Immature natural killer cell (primary cell): ENCODE measurements around the gene KRT5. TPM values are rescaled to one million over a fixed set of nuclear protein-coding genes. Genes with fewer than 3 reads are reported as not detected.
"Not testable (repeated sequence)": the region's sequence is repeated elsewhere in the genome, so short reads cannot be mapped to it uniquely, and the experiment has no call there.

Experiments used
- DNase-seq, 3 donors: peaks; one replicate each; pipeline ENCODE4 v3.0.0; 2022; ENCODE audit warnings: mixed read lengths in 1 of 3
- H3K27ac Mint-ChIP-seq, 6 donors: one replicate each; pipeline ENCODE4 v1.8.0; 2020; ENCODE audit warnings: mixed read lengths in 6 of 6, mild to moderate bottlenecking in 5 of 6, inconsistent platforms in 4 of 6, moderate library complexity in 3 of 6
- H3K27me3 Mint-ChIP-seq, 3 donors: one replicate each; pipeline ENCODE4 v1.8.0; 2020 to 2021; ENCODE audit warnings: low read depth in 3 of 3, mild to moderate bottlenecking in 3 of 3, mixed read lengths in 3 of 3, moderate library complexity in 3 of 3, inconsistent platforms in 1 of 3
- H3K36me3 Mint-ChIP-seq, 3 donors: one replicate each; pipeline ENCODE4 v1.8.0; 2020; ENCODE audit warnings: mixed read lengths in 3 of 3, inconsistent platforms in 2 of 3, mild to moderate bottlenecking in 2 of 3
- H3K4me1 Mint-ChIP-seq, 2 donors: one replicate each; pipeline ENCODE4 v1.8.0; 2020; ENCODE audit warnings: inconsistent platforms in 2 of 2, mild to moderate bottlenecking in 2 of 2, mixed read lengths in 2 of 2, moderate library complexity in 1 of 2
- H3K4me3 Mint-ChIP-seq, 5 donors: one replicate each; pipeline ENCODE4 v1.8.0; 2020; ENCODE audit warnings: mild to moderate bottlenecking in 5 of 5, mixed read lengths in 5 of 5, inconsistent platforms in 3 of 5, moderate library complexity in 3 of 5
- H3K9me3 Mint-ChIP-seq, 6 donors: one replicate each; pipeline ENCODE4 v1.8.0; 2020; ENCODE audit warnings: mild to moderate bottlenecking in 6 of 6, mixed read lengths in 6 of 6, inconsistent platforms in 4 of 6, moderate library complexity in 3 of 6
- polyA plus RNA-seq, 3 donors: library from polyadenylated mRNA; unstranded; fragments of 300-500 nt; fragmentation: Illumina TruSeq; gene quantifications; one replicate each; pipeline ENCODE4 v1.2.3, GENCODE V29; 2021

Gene KRT5
- polyA plus RNA-seq, 3 donors from 2014 or later, result not detected

GRCh38 chr12:52506858-52507715, 13.1 kb downstream of the KRT5 start:
- H3K27ac Mint-ChIP-seq, result peak overlapping the region; percentile 5 to 89 (median 62)
- H3K4me1 Mint-ChIP-seq, result peaks cover 15 to 23% of the 10 kb centered on the region in 2 donors
- H3K4me3 Mint-ChIP-seq, result peak overlapping the region in 4 of 5 donors; percentile 9 to 64 (median 32)
- peaks cover 0 to 10% (median 5%) of the 10 kb centered on the region in 6 donors for H3K9me3 Mint-ChIP-seq
- peaks cover 0 to 9% (median 8%) of the 10 kb centered on the region in 3 donors for H3K36me3 Mint-ChIP-seq
- peak; percentile 64 to 69 (median 65) for DNase-seq
- H3K27me3 Mint-ChIP-seq, result peaks cover 0 to 11% (median 1%) of the 10 kb centered on the region in 3 donors

GRCh38 chr12:52502877-52503276, 17.3 kb downstream of the KRT5 start:
- H3K9me3 Mint-ChIP-seq, result peaks cover 0 to 1% (median 0%) of the 10 kb centered on the region in 6 donors
- no peak for DNase-seq
- no peak overlapping the region for H3K4me3 Mint-ChIP-seq
- peaks cover 0 to 9% (median 2%) of the 10 kb centered on the region in 3 donors for H3K27me3 Mint-ChIP-seq
- no peaks in the 10 kb centered on the region for H3K36me3 Mint-ChIP-seq
- H3K4me1 Mint-ChIP-seq, result peaks cover 15 to 19% of the 10 kb centered on the region in 2 donors
- no peak overlapping the region for H3K27ac Mint-ChIP-seq

GRCh38 chr12:52501490-52501889, 18.7 kb downstream of the KRT5 start:
- no peaks in the 10 kb centered on the region for H3K36me3 Mint-ChIP-seq
- H3K9me3 Mint-ChIP-seq, result peaks cover 0 to 1% (median 0%) of the 10 kb centered on the region in 6 donors
- DNase-seq, result no peak
- no peak overlapping the region for H3K27ac Mint-ChIP-seq
- H3K4me3 Mint-ChIP-seq, result no peak overlapping the region
- peaks cover 3 to 5% of the 10 kb centered on the region in 2 donors for H3K4me1 Mint-ChIP-seq
- peaks cover 0 to 7% (median 3%) of the 10 kb centered on the region in 3 donors for H3K27me3 Mint-ChIP-seq

- not testable (repeated sequence) for H3K4me1 Mint-ChIP-seq, H3K27me3 Mint-ChIP-seq, H3K27ac Mint-ChIP-seq, DNase-seq, H3K4me3 Mint-ChIP-seq, H3K36me3 Mint-ChIP-seq, H3K9me3 Mint-ChIP-seq
Measured at GRCh38 chr12:52500574-52500973, 19.6 kb downstream of the KRT5 start.

GRCh38 chr12:52499806-52500560, 20.2 kb downstream of the KRT5 start:
- Mint-ChIP-seq H3K9me3 (peaks cover 0 to 1% (median 0%) of the 10 kb centered on the region in 6 donors), H3K27ac (no peak overlapping the region), H3K27me3 (peaks cover 2 to 4% (median 3%) of the 10 kb centered on the region in 3 donors), H3K4me1 (no peaks in the 10 kb centered on the region), H3K4me3 (no peak overlapping the region), H3K36me3 (no peaks in the 10 kb centered on the region)
- no peak for DNase-seq

GRCh38 chr12:52498946-52499345, 21.2 kb downstream of the KRT5 start:
- DNase-seq, result no peak
- no peaks in the 10 kb centered on the region for H3K4me1 Mint-ChIP-seq
- H3K27ac Mint-ChIP-seq, result no peak overlapping the region
- H3K27me3 Mint-ChIP-seq, result peaks cover 2 to 9% (median 3%) of the 10 kb centered on the region in 3 donors
- peaks cover 0 to 1% (median 0%) of the 10 kb centered on the region in 6 donors for H3K9me3 Mint-ChIP-seq
- H3K4me3 Mint-ChIP-seq, result no peak overlapping the region
- no peaks in the 10 kb centered on the region for H3K36me3 Mint-ChIP-seq

- H3K4me1 Mint-ChIP-seq, result no peaks in the 10 kb centered on the region
- H3K4me3 Mint-ChIP-seq, result no peak overlapping the region
- peaks cover 2 to 14% (median 3%) of the 10 kb centered on the region in 3 donors for H3K27me3 Mint-ChIP-seq
- no peaks in the 10 kb centered on the region for H3K36me3 Mint-ChIP-seq
- no peak for DNase-seq
- H3K27ac Mint-ChIP-seq, result peak overlapping the region in 1 of 6 donors; percentile 1
- peaks cover 0 to 1% (median 0%) of the 10 kb centered on the region in 6 donors for H3K9me3 Mint-ChIP-seq
Measured at GRCh38 chr12:52497975-52498374, 22.2 kb downstream of the KRT5 start.

GRCh38 chr12:52496590-52497071, 23.6 kb downstream of the KRT5 start:
- no peak for DNase-seq
- Mint-ChIP-seq H3K4me1 (no peaks in the 10 kb centered on the region), H3K27me3 (peaks cover 2 to 16% (median 3%) of the 10 kb centered on the region in 3 donors), H3K27ac (no peak overlapping the region), H3K36me3 (no peaks in the 10 kb centered on the region), H3K4me3 (no peak overlapping the region), H3K9me3 (peaks cover 0 to 1% (median 0%) of the 10 kb centered on the region in 6 donors)

- Mint-ChIP-seq H3K4me1 (no peaks in the 10 kb centered on the region), H3K36me3 (no peaks in the 10 kb centered on the region), H3K27ac (no peak overlapping the region), H3K4me3 (no peak overlapping the region), H3K27me3 (peaks cover 2 to 18% (median 5%) of the 10 kb centered on the region in 3 donors), H3K9me3 (peaks cover 0 to 1% (median 0%) of the 10 kb centered on the region in 6 donors)
- DNase-seq, result no peak
Measured at GRCh38 chr12:52496054-52496453, 24.1 kb downstream of the KRT5 start.

GRCh38 chr12:52495389-52495788, 24.8 kb downstream of the KRT5 start:
- H3K4me1 Mint-ChIP-seq, result no peaks in the 10 kb centered on the region
- no peaks in the 10 kb centered on the region for H3K36me3 Mint-ChIP-seq
- H3K27ac Mint-ChIP-seq, result peak overlapping the region in 1 of 6 donors; percentile 2
- H3K9me3 Mint-ChIP-seq, result no peaks in the 10 kb centered on the region
- H3K4me3 Mint-ChIP-seq, result no peak overlapping the region
- H3K27me3 Mint-ChIP-seq, result peaks cover 2 to 20% (median 8%) of the 10 kb centered on the region in 3 donors
- no peak for DNase-seq

GRCh38 chr12:52494518-52494917, 25.7 kb downstream of the KRT5 start:
- H3K27me3 Mint-ChIP-seq, result peaks cover 4 to 25% (median 7%) of the 10 kb centered on the region in 3 donors
- no peaks in the 10 kb centered on the region for H3K36me3 Mint-ChIP-seq
- no peak overlapping the region for H3K4me3 Mint-ChIP-seq

GRCh38 chr12:52494100-52494499, 26.1 kb downstream of the KRT5 start:
- H3K27me3 Mint-ChIP-seq, result peaks cover 4 to 25% (median 7%) of the 10 kb centered on the region in 3 donors
- H3K9me3 Mint-ChIP-seq, result no peaks in the 10 kb centered on the region
- H3K36me3 Mint-ChIP-seq, result no peaks in the 10 kb centered on the region
- H3K27ac Mint-ChIP-seq, result peak overlapping the region in 1 of 6 donors; percentile 9
- no peak for DNase-seq
- no peak overlapping the region for H3K4me3 Mint-ChIP-seq
- no peaks in the 10 kb centered on the region for H3K4me1 Mint-ChIP-seq

More at GRCh38 chr12:52494518-52494917, 25.7 kb downstream of the KRT5 start:
- no peaks in the 10 kb centered on the region for H3K9me3 Mint-ChIP-seq
- H3K4me1 Mint-ChIP-seq, result no peaks in the 10 kb centered on the region
- DNase-seq, result no peak
- peak overlapping the region in 1 of 6 donors; percentile 9 for H3K27ac Mint-ChIP-seq

GRCh38 chr12:52493172-52493571, 27.0 kb downstream of the KRT5 start, which contains the start of gene KRT6A:
Gene KRT6A (minus strand): TSS chr12:52493257. CDS start chr12:52493188, 69 bp downstream.
- DNase-seq, result no peak
- H3K9me3 Mint-ChIP-seq, result no peaks in the 10 kb centered on the region

More at GRCh38 chr12:52493172-52493571, 27.0 kb downstream of the KRT5 start, which contains the start of gene KRT6A:
- H3K4me1 Mint-ChIP-seq, result no peaks in the 10 kb centered on the region
- no peak within 1 kb of the TSS for H3K27ac Mint-ChIP-seq
- H3K27me3 Mint-ChIP-seq, result peaks cover 7 to 27% (median 8%) of the 10 kb centered on the region in 3 donors
- H3K36me3 Mint-ChIP-seq, result peaks cover 0 to 4% (median 3%) of the 10 kb centered on the region in 3 donors
- H3K4me3 Mint-ChIP-seq, result no peak within 1 kb of the TSS
